WTC11 (cell line): ENCODE results near the gene AKT3. TPM values are rescaled to one million over a fixed set of nuclear protein-coding genes. Genes with fewer than 3 reads are reported as not detected.

ENCODE experiments used
- ATAC-seq: fragments of 200-7000 bp; cut with Tn5 transposase; 2 replicates; pipeline ENCODE4 v1.10.0; 2021; ENCODE audit warnings: mild to moderate bottlenecking, moderate library complexity
- CTCF ChIA-PET: fragments of 300-600 bp; sonication (Branson Sonifier 250); formaldehyde crosslinking; loops from one replicate; lab custom pipeline; 2021; ENCODE audit warnings: antibody characterized with exemption; lab: Charles Lee
- POLR2A ChIA-PET: fragments of 350-600 bp; sonication (Branson Sonifier 250); formaldehyde crosslinking; loops from one replicate; lab custom pipeline; 2021; ENCODE audit warnings: antibody characterized with exemption; lab: Charles Lee
- DNase-seq: peaks from one replicate; pipeline ENCODE4 v3.0.0; 2021; ENCODE audit warnings: low spot score
- H3K27ac Mint-ChIP-seq: 2 replicates; pipeline ENCODE4 v1.8.0; 2021; ENCODE audit warnings: mixed read lengths
- H3K27me3 Mint-ChIP-seq: 2 replicates; pipeline ENCODE4 v1.8.0; 2021; ENCODE audit warnings: low read depth, mild to moderate bottlenecking, moderate library complexity, mixed read lengths
- H3K36me3 Mint-ChIP-seq: 2 replicates; pipeline ENCODE4 v1.8.0; 2021; ENCODE audit warnings: mixed read lengths
- H3K4me1 Mint-ChIP-seq: 2 replicates; pipeline ENCODE4 v1.8.0; 2022; ENCODE audit warnings: mixed read lengths
- H3K4me3 Mint-ChIP-seq: 2 replicates; pipeline ENCODE4 v1.8.0; 2021; ENCODE audit warnings: mild to moderate bottlenecking, moderate library complexity, mixed read lengths
- H3K9me3 Mint-ChIP-seq: 2 replicates; pipeline ENCODE4 v1.8.0; 2021; ENCODE audit warnings: mixed read lengths
- ATF1 ChIP-seq: sonication (generic); formaldehyde crosslinking; IDR thresholded peaks from 2 replicates; pipeline ENCODE4 v1.8.1; 2023; ENCODE audit warnings: mild to moderate bottlenecking, moderate library complexity, missing genetic modification reagents
- ATF2 ChIP-seq: sonication (generic); formaldehyde crosslinking; IDR thresholded peaks from 2 replicates; pipeline ENCODE4 v1.8.1; 2022; ENCODE audit warnings: low read depth, missing genetic modification reagents, borderline replicate concordance
- ATF3 ChIP-seq: sonication (generic); formaldehyde crosslinking; conservative IDR thresholded peaks from 2 replicates; pipeline ENCODE4 v1.8.1; 2022; ENCODE audit warnings: mild to moderate bottlenecking, missing genetic modification reagents
- CBFB ChIP-seq: sonication (generic); formaldehyde crosslinking; IDR thresholded peaks from 2 replicates; pipeline ENCODE4 v1.8.1; 2022; ENCODE audit warnings: mild to moderate bottlenecking, low read depth, missing genetic modification reagents
- CREB1 ChIP-seq: sonication (generic); formaldehyde crosslinking; IDR thresholded peaks from 2 replicates; pipeline ENCODE4 v1.8.0; 2023; ENCODE audit warnings: mild to moderate bottlenecking, missing genetic modification reagents
- E2F5 ChIP-seq: sonication (generic); formaldehyde crosslinking; IDR thresholded peaks from 2 replicates; pipeline ENCODE4 v1.8.1; 2022; ENCODE audit warnings: mild to moderate bottlenecking, moderate library complexity, missing genetic modification reagents
- EMX1 ChIP-seq: fragments of 250-450 bp; sonication (Bioruptor Pico); IDR thresholded peaks from 2 replicates; pipeline ENCODE4 v1.8.0; 2021; ENCODE audit warnings: mild to moderate bottlenecking
- ERG ChIP-seq: fragments of 250-450 bp; sonication (Bioruptor Pico); IDR thresholded peaks from 2 replicates; pipeline ENCODE4 v1.8.0; 2021; ENCODE audit warnings: mild to moderate bottlenecking
- ESRRA ChIP-seq: sonication (generic); formaldehyde crosslinking; IDR thresholded peaks from 2 replicates; pipeline ENCODE4 v1.8.1; 2022; ENCODE audit warnings: mild to moderate bottlenecking, missing genetic modification reagents, borderline replicate concordance
- ETV6 ChIP-seq: sonication (generic); formaldehyde crosslinking; IDR thresholded peaks from 2 replicates; pipeline ENCODE4 v1.8.1; 2022; ENCODE audit warnings: mild to moderate bottlenecking, missing genetic modification reagents
- FOXJ3 ChIP-seq: sonication (generic); formaldehyde crosslinking; IDR thresholded peaks from 2 replicates; pipeline ENCODE4 v1.9.0; 2021; ENCODE audit warnings: missing genetic modification reagents, mild to moderate bottlenecking, borderline replicate concordance
- GABPB1 ChIP-seq: sonication (generic); formaldehyde crosslinking; IDR thresholded peaks from 2 replicates; pipeline ENCODE4 v1.8.1; 2023; ENCODE audit warnings: mild to moderate bottlenecking, missing genetic modification reagents
- HMGA2 ChIP-seq: fragments of 250-450 bp; sonication (Bioruptor Pico); IDR thresholded peaks from 2 replicates; pipeline ENCODE4 v1.4.0; 2021; ENCODE audit warnings: mild to moderate bottlenecking, moderate library complexity
- JAZF1 ChIP-seq: fragments of 250-450 bp; sonication (Bioruptor Pico); IDR thresholded peaks from 2 replicates; pipeline ENCODE4 v1.9.0; 2021; ENCODE audit warnings: moderate library complexity, mild to moderate bottlenecking, inconsistent platforms
- KAT7 ChIP-seq: sonication (generic); formaldehyde crosslinking; IDR thresholded peaks from 2 replicates; pipeline ENCODE4 v1.8.1; 2023; ENCODE audit warnings: missing genetic modification reagents, mild to moderate bottlenecking, borderline replicate concordance
- NFATC4 ChIP-seq: fragments of 250-450 bp; sonication (Bioruptor Pico); IDR thresholded peaks from 2 replicates; pipeline ENCODE4 v1.9.0; 2021; ENCODE audit warnings: mild to moderate bottlenecking
- NFE2L1 ChIP-seq: sonication (generic); formaldehyde crosslinking; IDR thresholded peaks from 2 replicates; pipeline ENCODE4 v1.8.1; 2023; ENCODE audit warnings: missing genetic modification reagents
- NR2C2 ChIP-seq: sonication (generic); formaldehyde crosslinking; IDR thresholded peaks from 2 replicates; pipeline ENCODE4 v1.8.0; 2022; ENCODE audit warnings: mild to moderate bottlenecking, missing genetic modification reagents
- PREB ChIP-seq: sonication (generic); formaldehyde crosslinking; IDR thresholded peaks from 2 replicates; pipeline ENCODE4 v1.8.1; 2022; ENCODE audit warnings: mild to moderate bottlenecking, missing genetic modification reagents, moderate library complexity, borderline replicate concordance
- RELA ChIP-seq: sonication (generic); formaldehyde crosslinking; IDR thresholded peaks from 2 replicates; pipeline ENCODE4 v1.8.1; 2022; ENCODE audit warnings: missing genetic modification reagents, mild to moderate bottlenecking, borderline replicate concordance
- SMAD3 ChIP-seq: sonication (generic); formaldehyde crosslinking; IDR thresholded peaks from 2 replicates; pipeline ENCODE4 v1.8.0; 2022; ENCODE audit warnings: missing genetic modification reagents, mild to moderate bottlenecking, borderline replicate concordance
- SMAD4 ChIP-seq: sonication (generic); formaldehyde crosslinking; IDR thresholded peaks from 2 replicates; pipeline ENCODE4 v1.8.0; 2022; ENCODE audit warnings: mild to moderate bottlenecking, missing genetic modification reagents
- TP53 ChIP-seq: sonication (generic); formaldehyde crosslinking; IDR thresholded peaks from 2 replicates; pipeline ENCODE4 v1.8.1; 2023; ENCODE audit warnings: mild to moderate bottlenecking, missing genetic modification reagents
- USF1 ChIP-seq: sonication (generic); formaldehyde crosslinking; IDR thresholded peaks from 2 replicates; pipeline ENCODE4 v1.8.0; 2022; ENCODE audit warnings: mild to moderate bottlenecking, missing genetic modification reagents
- total RNA-seq: library from RNA; stranded (reverse); gene quantifications from 3 replicates; pipeline ENCODE4 v1.2.3, GENCODE V29; 2021

Gene AKT3
- total RNA-seq, 1 experiment from 2014 or later, result 38.5 TPM

- no peak overlapping the region for H3K4me3 Mint-ChIP-seq
- ATAC-seq (peak; percentile 6; the same call in 1 of the 2 replicates), DNase-seq (peak; percentile 24)
- TF ChIP-seq SMAD3 (CRISPR knock-in tag) (no peak), NR2C2 (CRISPR knock-in tag) (no peak), ETV6 (CRISPR knock-in tag) (no peak), TP53 (no peak), NFE2L1 (CRISPR knock-in tag) (no peak), PREB (no peak)
- no peaks in the 10 kb centered on the region for H3K9me3 Mint-ChIP-seq
- peak overlapping the region; percentile 71; the same call in 1 of the 2 replicates for H3K27ac Mint-ChIP-seq
- ChIA-PET POLR2A (no interaction called here), CTCF (no interaction called here)
- peaks cover 27% of the 10 kb centered on the region for H3K36me3 Mint-ChIP-seq
- peaks cover 84% of the 10 kb centered on the region for H3K4me1 Mint-ChIP-seq
- H3K27me3 Mint-ChIP-seq, result no peaks in the 10 kb centered on the region
Measured at GRCh38 chr1:243496187-243496646, 353.8 kb downstream of the AKT3 start.

GRCh38 chr1:243495442-243496186 is 354.4 kb downstream of the AKT3 start:
- no peak overlapping the region for H3K4me3 Mint-ChIP-seq
- TF ChIP-seq GABPB1 (CRISPR knock-in tag) (no peak), FOXJ3 (CRISPR knock-in tag) (no peak), KAT7 (CRISPR knock-in tag) (no peak), ESRRA (CRISPR knock-in tag) (no peak), ATF3 (CRISPR knock-in tag) (no peak), E2F5 (CRISPR knock-in tag) (no peak), HMGA2 (CRISPR knock-in tag) (no peak), SMAD4 (CRISPR knock-in tag) (no peak), RELA (no peak), CREB1 (no peak), ERG (no peak), JAZF1 (CRISPR knock-in tag) (no peak), NFATC4 (CRISPR knock-in tag) (no peak)
- TF ChIP-seq, all 79 proteins: peak for 0
- H3K27me3 Mint-ChIP-seq, result no peaks in the 10 kb centered on the region
- CTCF ChIA-PET, result no interaction called here
- no peaks in the 10 kb centered on the region for H3K9me3 Mint-ChIP-seq
- DNase-seq (no peak), ATAC-seq (no peak)
- POLR2A ChIA-PET, result no interaction called here
- H3K4me1 Mint-ChIP-seq, result peaks cover 86% of the 10 kb centered on the region
- no peak overlapping the region for H3K27ac Mint-ChIP-seq
- peaks cover 27% of the 10 kb centered on the region for H3K36me3 Mint-ChIP-seq

- CTCF ChIA-PET, result no interaction called here
- ATAC-seq, result no peak
- H3K4me1 Mint-ChIP-seq, result peaks cover 87% of the 10 kb centered on the region
Measured at GRCh38 chr1:243494741-243495431, 355.2 kb downstream of the AKT3 start.

More at GRCh38 chr1:243494741-243495431, 355.2 kb downstream of the AKT3 start:
- POLR2A ChIA-PET, result no interaction called here
- Mint-ChIP-seq H3K27ac (peak overlapping the region; percentile 38), H3K27me3 (no peaks in the 10 kb centered on the region), H3K9me3 (no peaks in the 10 kb centered on the region), H3K4me3 (no peak overlapping the region), H3K36me3 (peaks cover 24% of the 10 kb centered on the region)
- DNase-seq, result no peak
- TF ChIP-seq HMGA2 (CRISPR knock-in tag) (no peak), USF1 (no peak), EMX1 (CRISPR knock-in tag) (no peak), ATF1 (no peak), ETV6 (CRISPR knock-in tag) (0 out of 2 replicates have a peak, but pooled peaks have one; percentile 22), CBFB (no peak), ATF2 (CRISPR knock-in tag) (no peak)
